ENCODE data around the gene UBE2K.
"Not testable (repeated sequence)": the region's sequence is repeated elsewhere in the genome, so short reads cannot be mapped to it uniquely, and the experiment has no call there.

Gene UBE2K

GRCh38 chr4:39729557-39729956 lies 31.6 kb downstream of the UBE2K start:
- DNase-seq (ENCODE audit: low read depth in 3 of 3), result no peak

DNA sequence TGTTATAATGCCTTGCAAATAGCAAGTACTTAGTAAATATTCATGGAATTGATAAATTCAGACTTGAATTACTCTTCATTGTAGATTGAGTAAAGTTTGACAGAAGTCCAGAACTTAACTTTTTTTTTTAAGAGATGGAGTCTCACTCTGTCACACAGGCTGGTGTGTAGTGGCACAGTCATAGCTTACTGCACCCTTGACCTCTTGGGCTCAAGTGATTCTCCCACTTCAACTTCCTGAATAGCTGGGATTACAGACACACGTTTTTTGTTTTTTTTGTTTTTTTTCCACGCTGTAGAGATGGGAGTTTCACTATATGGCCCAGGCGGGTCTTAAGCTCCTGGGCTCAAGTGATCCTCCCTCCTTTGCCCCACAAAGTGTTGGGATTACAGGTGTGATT lies 32.1 kb downstream of the UBE2K start:
- DNase-seq (ENCODE audit: low read depth in 3 of 3), result no peak

DNA sequence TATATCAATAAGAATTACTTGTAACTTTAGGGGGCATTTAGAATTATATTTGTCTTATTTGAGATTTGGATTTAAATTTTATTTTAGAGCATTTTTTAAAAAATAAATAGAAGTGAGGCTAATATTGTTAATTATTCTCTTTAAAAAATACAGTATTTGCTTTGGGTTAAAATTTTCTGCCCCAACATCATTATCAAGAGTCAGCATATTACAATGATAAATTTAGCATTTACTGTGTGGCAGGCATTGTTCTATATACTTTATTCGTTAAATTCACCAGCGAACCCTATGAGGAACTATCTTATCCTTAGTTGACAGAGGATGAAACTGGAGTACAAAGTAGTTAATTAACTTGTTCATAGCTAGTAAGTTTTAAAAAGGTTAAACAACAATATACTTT lies 34.0 kb downstream of the UBE2K start:
- no peak for DNase-seq (ENCODE audit: low read depth in 3 of 3)

DNA sequence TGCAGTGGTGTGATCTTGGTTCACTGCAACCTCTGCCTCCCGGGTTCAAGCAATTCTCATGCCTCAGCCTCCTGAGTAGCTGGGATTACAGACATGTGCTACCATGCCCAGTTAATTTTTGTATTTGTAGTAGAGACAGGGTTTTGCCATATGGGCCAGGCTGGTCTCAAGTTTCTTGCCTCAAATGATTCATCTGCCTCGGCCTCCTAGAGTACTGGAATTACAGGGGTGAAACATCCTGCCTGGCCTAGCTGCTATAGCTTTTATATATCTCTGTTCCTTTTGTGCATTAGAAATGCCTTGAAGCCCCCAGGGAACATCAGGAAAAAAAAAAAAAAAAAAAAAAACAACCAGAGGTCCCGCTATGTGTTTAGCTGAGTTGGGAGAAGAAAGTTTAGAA lies 34.8 kb downstream of the UBE2K start:
- DNase-seq (ENCODE audit: low read depth in 3 of 3), result no peak

DNA sequence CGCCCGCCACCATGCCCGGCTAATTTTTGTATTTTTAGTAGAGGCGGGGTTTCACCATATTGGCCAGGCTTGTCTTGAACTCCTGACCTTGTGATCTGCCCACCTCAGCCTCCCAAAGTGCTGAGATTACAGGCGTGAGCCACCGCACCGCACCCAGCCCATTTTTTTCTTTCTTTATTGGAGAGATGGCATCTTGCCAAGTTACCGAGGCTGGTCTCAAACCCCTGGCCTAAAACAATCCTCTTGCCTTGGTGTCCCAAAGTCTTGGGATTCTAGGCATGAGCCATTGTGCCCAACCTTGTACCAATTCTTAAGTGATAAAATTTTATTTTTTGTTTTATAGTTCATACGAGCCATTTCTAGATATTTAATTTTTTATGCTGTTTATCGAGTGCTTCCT lies 41.7 kb downstream of the UBE2K start:
- DNase-seq (ENCODE audit: low read depth in 3 of 3), result not testable (repeated sequence)

DNA sequence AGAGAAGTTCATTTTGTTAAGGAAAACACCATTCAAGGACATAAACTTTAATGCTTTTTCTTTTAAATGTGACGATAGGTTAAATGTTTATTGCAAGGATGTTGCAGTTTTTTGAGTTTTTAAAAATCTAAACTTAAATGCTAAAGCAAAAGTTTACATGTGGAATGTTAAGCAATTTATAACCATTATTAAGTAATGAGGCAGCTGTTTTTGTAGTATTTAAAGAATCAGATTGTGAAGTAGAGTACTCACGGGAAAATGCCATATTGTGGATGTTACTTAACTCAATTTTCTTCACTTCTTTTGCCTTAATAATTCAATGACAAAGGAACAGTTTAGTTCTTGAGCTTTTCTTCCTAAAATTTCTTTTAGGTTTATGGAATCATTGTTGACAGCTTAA lies 43.5 kb downstream of the UBE2K start:
- no peak for DNase-seq (ENCODE audit: low read depth in 3 of 3)

DNA sequence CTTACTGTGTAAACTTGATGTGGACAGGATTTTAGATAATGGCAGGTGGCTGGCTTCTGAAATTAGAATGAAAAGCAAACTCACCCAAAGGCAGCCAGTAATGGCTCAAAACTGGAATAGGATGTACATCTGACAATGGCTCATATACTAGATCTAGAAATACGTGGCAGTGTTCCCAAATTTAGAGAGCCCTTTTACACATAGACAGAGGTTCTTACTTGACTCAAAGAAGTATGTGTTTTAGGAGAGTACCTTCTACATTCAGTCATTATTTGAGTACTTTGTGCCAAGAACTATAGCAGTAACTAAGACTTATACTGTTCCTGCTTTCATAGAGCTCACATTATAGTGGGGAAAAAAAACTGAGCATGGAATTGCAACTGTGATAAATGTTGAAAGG lies 48.0 kb downstream of the UBE2K start:
- no peak for DNase-seq (ENCODE audit: low read depth in 3 of 3)

GRCh38 chr4:39750216-39750615 lies 52.3 kb downstream of the UBE2K start:
- DNase-seq (ENCODE audit: low read depth in 3 of 3), result no peak

DNA sequence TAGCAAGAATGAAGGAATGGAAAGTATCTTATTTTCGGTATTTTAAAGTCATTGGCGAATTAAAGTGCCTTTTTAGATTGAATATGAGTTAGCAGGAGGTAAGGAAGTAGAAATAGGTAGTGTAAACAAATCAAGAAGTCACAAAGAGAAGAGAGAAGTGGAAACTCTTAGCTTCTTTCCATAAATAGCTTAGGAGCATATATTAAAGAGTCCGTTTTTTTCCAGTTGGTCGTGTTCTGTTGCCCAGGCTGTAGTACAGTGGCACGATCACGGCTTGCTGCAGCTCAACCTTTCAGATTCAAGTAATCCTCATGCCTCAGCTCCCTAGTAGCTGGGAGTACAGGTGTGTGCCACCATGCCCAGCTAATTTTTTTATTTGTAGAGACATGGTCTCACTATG lies 56.4 kb downstream of the UBE2K start:
- DNase-seq (ENCODE audit: low read depth in 3 of 3), result no peak

DNA sequence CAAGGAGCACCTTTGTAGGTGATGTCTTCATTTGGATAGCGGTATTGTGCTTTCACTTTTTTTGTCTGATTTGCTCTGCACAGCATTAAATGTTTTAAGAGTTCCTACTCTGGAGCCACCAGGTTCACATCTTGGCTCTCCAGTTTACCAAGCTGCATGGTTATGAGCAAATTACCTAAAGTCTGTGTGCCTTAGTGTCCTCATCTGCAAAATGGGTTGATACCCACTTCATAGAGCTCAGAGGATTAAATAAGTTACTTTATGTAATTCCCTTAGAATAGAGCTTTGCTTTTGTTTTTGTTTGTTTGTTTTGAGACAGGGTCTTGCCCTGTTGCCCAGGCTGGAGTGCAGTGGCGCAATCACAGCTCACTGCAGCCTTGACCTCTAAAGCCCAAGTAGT lies 58.2 kb downstream of the UBE2K start:
- no peak for DNase-seq (ENCODE audit: low read depth in 3 of 3)

DNA sequence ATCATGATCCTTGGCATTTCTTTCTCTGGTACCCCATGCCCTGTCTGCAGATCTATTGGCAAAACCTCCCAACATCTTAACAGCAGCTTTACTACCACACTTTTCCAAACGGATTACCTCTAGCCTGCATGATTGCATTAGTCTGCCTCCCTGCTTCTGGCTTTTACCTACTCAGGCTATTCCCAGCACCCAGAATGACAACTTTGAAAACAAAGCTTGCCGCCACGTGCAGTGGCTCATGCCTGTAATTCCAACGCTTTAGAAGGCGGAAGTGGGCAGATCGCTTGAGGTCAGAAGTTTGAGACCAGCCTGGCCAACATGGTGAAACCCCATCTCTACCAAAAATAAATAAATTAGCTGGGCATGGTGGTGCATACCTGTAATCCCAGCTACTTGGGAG lies 60.2 kb downstream of the UBE2K start:
- DNase-seq (ENCODE audit: low read depth in 3 of 3), result no peak

- DNase-seq (ENCODE audit: low read depth in 3 of 3), result no peak
These were observed 61.6 kb downstream of the UBE2K start for GRCh38 chr4:39759569-39759968.

DNA sequence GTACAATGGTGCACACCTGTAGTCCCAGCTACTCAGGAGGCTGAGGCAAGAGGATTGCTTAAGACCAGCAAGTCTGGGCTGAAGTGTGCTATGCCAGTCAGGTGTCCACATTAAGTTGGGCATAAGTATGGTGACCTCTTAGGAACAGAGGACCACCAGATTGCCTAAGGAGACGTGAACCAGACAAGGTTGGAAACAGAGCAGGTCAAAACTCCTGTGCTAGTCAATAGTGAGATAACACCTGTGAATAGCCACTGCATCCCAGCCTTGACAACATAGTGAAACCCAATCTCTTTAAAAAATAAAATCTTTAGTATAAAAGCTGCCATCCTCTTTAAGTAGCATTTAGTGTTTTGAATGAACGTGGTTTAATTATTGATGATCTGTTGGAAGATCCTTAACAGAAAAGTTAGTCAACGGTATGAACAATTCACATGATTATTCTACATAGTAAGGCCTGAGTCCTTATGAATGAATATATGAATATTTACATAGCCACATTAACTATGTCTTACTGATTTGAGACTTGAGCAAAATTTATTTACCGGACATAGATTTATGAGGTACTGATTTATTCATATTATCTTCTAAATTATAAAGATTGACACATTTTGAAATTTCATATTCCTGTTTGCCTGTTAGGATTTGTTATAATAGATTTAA lies 63.2 kb downstream of the UBE2K start:
- no peak for DNase-seq (ENCODE audit: low read depth in 3 of 3)

DNA sequence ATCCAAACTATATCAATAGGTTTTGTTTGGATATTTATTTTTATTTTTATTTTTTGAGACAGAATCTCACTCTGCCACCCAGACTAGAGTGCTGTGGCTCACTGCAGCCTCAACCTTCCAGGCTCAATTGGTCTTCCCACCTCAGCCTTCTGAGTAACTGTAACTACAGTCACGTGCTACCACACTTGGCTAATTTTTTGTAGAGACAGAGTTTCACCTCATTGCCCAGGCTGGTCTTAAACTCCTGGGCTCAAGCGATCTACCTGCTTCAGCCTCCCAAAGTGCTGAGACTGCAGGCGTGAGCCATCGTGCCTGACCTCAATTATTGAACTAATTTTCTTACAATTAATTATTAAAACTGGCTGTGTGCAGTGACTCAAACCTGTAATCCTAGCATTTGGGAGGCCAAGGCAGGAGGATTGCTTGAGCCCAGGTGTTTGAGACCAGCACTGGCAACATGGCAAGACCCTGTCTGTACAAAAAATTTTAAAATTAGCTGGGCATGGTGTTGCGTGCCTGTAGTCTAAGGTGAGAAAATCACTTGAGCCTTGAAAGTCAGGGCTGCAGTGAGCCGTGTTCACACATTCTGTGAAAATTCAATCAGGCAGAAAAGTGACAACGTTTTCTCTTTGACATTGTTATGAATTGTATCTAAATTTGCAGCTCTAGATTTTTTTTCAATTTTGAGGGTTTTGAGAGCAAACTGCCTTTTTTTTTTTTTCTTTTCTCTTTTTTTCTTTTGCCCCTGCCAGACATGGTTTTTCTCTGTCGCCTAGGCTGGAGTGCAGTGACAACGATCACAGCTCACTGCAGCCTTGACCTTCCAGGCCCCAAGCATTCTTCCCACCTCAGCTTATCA lies 66.0 kb downstream of the UBE2K start:
- no peak for DNase-seq (ENCODE audit: low read depth in 3 of 3)

DNA sequence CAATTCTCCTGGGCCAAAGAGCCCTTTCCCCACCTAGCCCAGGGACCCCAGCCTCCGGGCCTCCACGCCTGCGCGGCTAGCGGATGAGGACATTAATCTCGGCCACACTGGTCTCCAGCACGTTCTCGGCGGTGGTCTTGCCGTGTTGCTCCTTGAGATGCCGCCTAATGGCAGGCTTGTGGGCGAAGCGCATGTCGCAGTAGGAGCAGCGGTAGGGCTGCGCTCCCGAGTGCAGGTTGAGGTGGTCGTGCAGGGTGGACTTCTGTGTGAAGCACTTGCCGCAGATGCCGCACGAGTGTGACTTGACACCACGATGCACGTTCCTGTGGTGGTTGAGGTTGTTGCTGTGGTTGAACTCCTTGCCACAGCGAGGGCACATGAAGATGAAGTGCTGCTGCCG lies 72.1 kb downstream of the UBE2K start:
- DNase-seq (ENCODE audit: low read depth in 3 of 3), result no peak

DNA sequence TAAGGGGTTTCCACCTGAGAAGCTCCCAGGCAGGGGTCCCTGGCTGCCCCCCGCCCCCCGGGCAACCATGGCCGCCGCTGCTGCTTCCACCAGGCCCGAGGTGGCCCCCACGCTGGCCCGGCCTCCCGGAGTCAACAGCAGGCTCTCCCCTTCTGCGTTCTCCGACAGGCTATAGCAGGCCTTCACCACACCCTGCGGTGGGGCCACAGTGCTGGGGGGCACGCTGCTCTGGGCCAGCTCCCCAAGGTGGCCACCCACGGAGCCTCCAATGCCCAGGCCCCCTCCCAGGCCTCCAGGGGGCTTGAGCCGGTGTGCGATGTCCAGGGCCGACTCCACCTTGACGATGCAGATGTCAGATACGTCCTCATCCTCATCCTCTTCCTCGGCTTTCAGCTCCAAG lies 72.5 kb downstream of the UBE2K start:
- no peak for DNase-seq (ENCODE audit: low read depth in 3 of 3)

- no peak for DNase-seq (ENCODE audit: low read depth in 3 of 3)
These were observed 73.2 kb downstream of the UBE2K start for GRCh38 chr4:39770969-39771724.

- not testable (repeated sequence) for DNase-seq (ENCODE audit: low read depth in 3 of 3)
These were observed 84.1 kb downstream of the UBE2K start for GRCh38 chr4:39781988-39782387.

- DNase-seq (ENCODE audit: low read depth in 3 of 3), result no peak
These were observed 87.1 kb downstream of the UBE2K start for GRCh38 chr4:39785083-39785482.

DNA sequence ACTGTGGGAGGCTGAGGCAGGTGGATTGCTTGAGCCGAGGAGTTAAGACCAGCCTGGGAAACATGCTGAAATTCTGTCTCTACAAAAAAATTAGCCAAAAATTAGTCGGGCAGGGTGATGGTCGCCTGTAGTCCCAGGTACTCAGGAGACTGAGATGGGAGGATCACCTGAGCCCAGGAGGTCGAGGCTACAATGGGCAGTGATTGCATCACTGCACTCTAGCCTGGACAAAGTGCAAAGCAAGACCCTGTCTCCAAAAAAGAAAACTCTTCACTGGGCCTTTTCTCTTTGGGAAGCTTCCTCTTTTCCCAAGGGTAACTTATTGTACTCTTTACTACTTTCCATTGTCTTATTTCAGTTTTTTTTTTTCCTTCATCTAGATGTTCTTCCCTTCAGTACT lies 88.9 kb downstream of the UBE2K start:
- no peak for DNase-seq (ENCODE audit: low read depth in 3 of 3)

GRCh38 chr4:39792128-39792527 lies 94.2 kb downstream of the UBE2K start:
- no peak for DNase-seq (ENCODE audit: low read depth in 3 of 3)

GRCh38 chr4:39792529-39792928 lies 94.6 kb downstream of the UBE2K start:
- DNase-seq (ENCODE audit: low read depth in 3 of 3), result no peak

GRCh38 chr4:39792976-39793375 lies 95.0 kb downstream of the UBE2K start:
- not testable (repeated sequence) for DNase-seq (ENCODE audit: low read depth in 3 of 3)

All from stimulated activated CD4-positive, alpha-beta T cell treated with anti-CD3 and anti-CD28 coated beads, TNF-alpha, amount 100 ng/mL, for 4 hours (primary cell).